GM13977 (cell line): ENCODE results near the gene PSMA5.

Source experiments
- DNase-seq: peaks from one replicate; pipeline ENCODE4 v3.0.0; 2012; ENCODE audit warnings: low spot score
- in situ Hi-C: fragments of 300-500 bp; cut with MboI; formaldehyde crosslinking; loops from one replicate; pipeline ENCODE4 v1.12.0; 2022; ENCODE audit warnings: low sequenced_read_pairs, low pct_unique_long_range_greater_than_20kb, mixed read lengths, inconsistent platforms; ENCODE audit not compliant: unreplicated experiment
- TF ChIP-seq, protein P1 (sequence below): IDR thresholded peaks from 2 replicates; pipeline ENCODE4 v1.5.1; 2012; ENCODE audit warnings: mild to moderate bottlenecking, control low read depth; ENCODE audit not compliant: insufficient read depth; ENCODE audit errors: extremely low read depth, missing control alignments

PSMA5 gene

DNA sequence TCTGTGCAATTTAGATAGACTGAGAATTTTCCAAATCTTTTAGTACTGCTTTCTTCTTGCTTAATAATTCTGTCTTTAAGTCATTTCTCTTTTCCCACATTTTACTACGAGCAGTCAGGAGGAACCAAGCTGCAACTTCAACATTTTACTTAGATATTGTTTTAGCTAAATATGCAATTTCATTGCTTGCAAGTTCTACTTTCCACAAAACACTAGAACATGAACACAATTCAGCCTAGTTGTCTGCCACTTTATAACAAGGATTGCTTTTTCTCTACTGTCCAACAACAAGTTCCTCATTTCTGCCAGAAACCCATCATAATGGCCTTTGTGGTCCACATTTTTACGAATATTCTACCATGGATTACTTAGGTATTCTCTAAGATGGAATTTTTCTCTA is 65.2 kb downstream of the PSMA5 start:
- in situ Hi-C loops: no loop called here
- no peak for DNase-seq
- TF ChIP-seq, protein P1, sequence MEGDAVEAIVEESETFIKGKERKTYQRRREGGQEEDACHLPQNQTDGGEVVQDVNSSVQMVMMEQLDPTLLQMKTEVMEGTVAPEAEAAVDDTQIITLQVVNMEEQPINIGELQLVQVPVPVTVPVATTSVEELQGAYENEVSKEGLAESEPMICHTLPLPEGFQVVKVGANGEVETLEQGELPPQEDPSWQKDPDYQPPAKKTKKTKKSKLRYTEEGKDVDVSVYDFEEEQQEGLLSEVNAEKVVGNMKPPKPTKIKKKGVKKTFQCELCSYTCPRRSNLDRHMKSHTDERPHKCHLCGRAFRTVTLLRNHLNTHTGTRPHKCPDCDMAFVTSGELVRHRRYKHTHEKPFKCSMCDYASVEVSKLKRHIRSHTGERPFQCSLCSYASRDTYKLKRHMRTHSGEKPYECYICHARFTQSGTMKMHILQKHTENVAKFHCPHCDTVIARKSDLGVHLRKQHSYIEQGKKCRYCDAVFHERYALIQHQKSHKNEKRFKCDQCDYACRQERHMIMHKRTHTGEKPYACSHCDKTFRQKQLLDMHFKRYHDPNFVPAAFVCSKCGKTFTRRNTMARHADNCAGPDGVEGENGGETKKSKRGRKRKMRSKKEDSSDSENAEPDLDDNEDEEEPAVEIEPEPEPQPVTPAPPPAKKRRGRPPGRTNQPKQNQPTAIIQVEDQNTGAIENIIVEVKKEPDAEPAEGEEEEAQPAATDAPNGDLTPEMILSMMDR: no peak

DNA sequence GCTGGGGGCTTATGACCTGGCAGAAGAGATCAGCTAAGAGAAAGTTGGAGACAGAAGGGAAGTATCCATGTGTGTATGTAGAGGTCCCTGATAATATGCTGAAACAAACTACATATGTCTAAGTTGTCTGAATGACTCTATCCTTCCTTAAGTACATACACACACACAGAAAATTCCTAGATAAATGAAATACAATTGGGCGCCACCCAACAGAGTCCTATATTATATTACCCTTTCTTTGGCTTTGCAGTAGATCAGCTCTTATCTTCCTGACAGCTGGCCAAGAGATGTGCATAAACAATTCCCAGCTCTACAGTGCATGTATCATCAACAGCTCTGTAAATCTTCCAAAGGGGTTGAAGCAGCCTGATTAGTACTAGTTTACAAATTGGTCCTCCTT is 68.6 kb downstream of the PSMA5 start:
- in situ Hi-C loops: no loop called here
- DNase-seq: no peak

DNA sequence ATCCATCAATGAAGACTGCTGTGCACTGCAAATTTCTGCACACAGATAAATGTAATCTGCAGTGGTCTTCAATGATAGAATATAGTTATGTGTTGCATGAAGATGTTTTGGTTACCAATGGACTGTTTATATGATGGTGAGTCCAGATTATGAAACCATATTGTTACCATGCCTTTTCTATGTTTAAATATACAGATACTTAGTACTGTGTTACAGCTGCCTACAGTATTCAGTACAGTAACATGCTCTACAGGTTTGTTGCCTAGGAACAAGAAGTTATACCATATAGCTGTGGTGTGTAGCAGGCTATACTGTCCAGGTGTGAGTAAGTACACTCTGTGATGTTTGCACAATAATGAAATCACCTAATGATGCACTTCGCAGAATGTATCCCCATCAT is 69.3 kb downstream of the PSMA5 start:
- in situ Hi-C loops: no loop called here
- DNase-seq: no peak
- TF ChIP-seq, protein P1: no peak

More for the DNA sequence above, 68.6 kb downstream of the PSMA5 start:
- TF ChIP-seq, protein P1: no peak

DNA sequence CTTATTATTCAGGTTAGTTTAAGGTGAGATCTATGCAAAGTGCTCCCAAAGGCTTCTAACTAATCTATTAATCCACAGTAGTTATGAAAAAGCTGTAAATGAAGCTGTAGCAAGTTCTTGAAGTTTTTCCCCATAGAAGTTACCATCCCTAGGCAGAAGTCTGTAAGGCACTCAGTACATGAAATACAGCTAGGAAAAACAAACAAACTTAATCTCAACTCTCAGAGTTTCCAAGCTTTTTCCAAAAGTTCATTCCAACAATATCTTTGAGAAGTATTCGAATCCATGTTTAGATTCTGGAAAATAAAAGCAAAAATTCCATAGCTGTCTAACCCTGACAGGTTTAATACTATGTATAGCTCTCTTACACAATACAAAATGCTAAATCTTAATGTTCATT is 69.7 kb downstream of the PSMA5 start:
- TF ChIP-seq, protein P1: no peak
- in situ Hi-C loops: no loop called here
- no peak for DNase-seq

DNA sequence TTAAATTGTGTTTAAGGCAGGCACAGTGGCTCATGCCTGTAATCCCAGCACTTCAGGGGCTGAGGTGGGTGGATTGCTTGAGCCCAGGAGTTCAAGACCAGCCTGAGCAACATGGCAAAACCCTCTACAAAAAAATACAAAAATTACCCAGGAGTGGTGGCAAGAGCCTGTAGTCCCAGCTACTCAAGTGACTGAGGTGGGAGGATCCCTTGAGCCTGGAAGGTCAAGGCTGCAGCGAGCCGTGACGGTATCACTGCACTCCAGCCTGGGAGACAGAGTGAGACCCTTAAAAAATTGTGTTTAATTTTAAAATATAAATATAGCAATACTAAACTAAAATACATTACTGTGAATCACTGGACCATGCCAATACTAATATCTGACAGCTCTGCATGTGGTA is 71.3 kb downstream of the PSMA5 start:
- TF ChIP-seq, protein P1: no peak
- no peak for DNase-seq
- in situ Hi-C loops: no loop called here

DNA sequence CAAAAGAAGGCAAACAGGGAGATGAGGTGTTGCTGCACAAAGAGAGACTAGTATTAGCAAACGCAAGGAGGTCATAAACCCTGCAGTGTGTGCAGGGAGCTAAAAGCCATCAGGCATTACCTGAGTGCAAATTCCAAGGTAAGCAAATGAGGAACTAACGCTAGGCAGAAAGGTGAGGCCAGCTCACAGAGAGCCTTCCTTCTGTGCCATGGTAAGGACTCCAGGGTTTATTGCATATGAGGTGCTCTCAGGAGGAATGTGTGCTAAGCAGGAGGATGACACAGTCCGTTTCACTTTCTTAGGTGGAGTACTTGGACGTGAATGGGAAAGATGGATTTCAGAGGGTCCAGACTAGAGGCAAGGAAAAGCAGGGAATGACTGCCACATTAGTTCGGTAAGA is 74.8 kb downstream of the PSMA5 start:
- DNase-seq: no peak
- TF ChIP-seq, protein P1: no peak
- in situ Hi-C loops: no loop called here

DNA sequence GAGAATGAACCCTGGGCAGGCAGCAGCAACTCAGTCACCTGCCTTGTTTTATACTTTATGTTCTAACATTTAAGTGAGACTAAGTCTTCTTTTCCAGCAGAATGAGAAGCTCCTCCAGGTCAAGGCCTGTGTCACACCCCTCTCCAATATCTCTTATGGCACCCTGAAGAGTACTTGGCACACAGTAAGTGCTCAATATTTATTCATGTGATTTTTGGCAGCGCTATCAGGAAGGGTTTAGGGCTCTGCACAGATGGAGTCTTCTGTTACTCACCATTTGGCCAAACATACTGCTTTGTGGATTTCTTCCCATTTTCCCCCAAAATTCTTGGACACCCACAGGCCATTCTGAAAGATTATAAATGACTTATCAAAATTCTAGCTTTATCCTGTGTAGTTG is 75.6 kb downstream of the PSMA5 start:
- no peak for DNase-seq
- TF ChIP-seq, protein P1: no peak
- in situ Hi-C loops: no loop called here
